Nephron progenitor cell (in vitro differentiated cells): ENCODE results near the gene DBN1.

Experiments
- DNase-seq: peaks from one replicate; pipeline ENCODE4 v3.0.0; 2021
- H3K27ac Mint-ChIP-seq: 2 replicates; pipeline ENCODE4 v1.8.0; 2021; ENCODE audit warnings: mild to moderate bottlenecking, moderate library complexity, mixed read lengths
- H3K27me3 Mint-ChIP-seq: 2 replicates; pipeline ENCODE4 v1.8.0; 2021; ENCODE audit warnings: mild to moderate bottlenecking, low read depth, mixed read lengths; ENCODE audit not compliant: poor library complexity
- H3K36me3 Mint-ChIP-seq: 2 replicates; pipeline ENCODE4 v1.8.0; 2021; ENCODE audit warnings: low read depth, mixed read lengths
- H3K4me1 Mint-ChIP-seq: 2 replicates; pipeline ENCODE4 v1.8.0; 2021; ENCODE audit warnings: mixed read lengths
- H3K4me3 Mint-ChIP-seq: 2 replicates; pipeline ENCODE4 v1.8.0; 2021; ENCODE audit warnings: mild to moderate bottlenecking, moderate library complexity, mixed read lengths
- H3K9me3 Mint-ChIP-seq: 2 replicates; pipeline ENCODE4 v1.8.0; 2021; ENCODE audit warnings: mild to moderate bottlenecking, moderate library complexity, mixed read lengths
- TF ChIP-seq, protein P1 (sequence below): fragments of 200-600 bp; sonication (generic); IDR thresholded peaks from 2 replicates; pipeline ENCODE4 v1.5.0; 2021; ENCODE audit warnings: antibody characterized with exemption

Gene DBN1

DNA sequence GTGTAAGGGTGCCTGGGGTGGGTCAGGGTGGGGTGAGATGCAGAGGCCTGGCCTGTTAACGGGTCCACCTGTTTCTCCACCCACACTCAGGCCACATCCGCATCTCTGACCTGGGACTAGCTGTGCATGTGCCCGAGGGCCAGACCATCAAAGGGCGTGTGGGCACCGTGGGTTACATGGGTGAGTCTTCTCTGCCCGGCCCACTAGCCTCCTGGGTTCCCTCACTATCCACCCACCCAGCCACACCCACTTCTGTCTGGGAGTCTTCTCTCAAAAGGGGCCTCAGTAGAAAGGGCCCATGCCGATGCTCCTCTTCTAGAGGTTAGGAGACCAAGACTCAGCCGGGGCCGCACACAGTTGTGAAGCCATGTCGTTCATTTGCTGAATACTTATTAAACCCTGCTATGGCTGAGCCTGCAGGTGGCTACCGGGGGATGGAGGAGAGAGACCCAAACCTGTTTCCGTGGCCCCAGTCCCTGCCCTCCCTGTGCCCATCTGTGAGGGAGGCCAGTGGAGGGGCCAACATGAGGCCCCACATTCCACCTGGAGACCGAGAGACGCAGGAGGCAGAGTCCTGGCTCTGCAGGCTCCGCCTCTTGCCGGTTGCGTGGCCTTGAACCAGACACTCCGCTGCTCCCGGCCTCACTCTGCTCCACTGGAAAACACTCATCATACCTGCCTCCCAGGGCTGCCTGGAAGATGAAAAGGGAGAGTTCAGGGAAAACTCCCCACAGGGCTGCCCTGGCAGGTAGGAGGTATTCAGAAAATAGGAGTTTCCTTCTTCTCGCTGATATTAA is 38.3 kb downstream of the DBN1 start:
- H3K36me3 Mint-ChIP-seq: peaks cover 40% of the 10 kb centered on the region
- H3K4me1 Mint-ChIP-seq: peaks cover 5% of the 10 kb centered on the region
- TF ChIP-seq, protein P1, sequence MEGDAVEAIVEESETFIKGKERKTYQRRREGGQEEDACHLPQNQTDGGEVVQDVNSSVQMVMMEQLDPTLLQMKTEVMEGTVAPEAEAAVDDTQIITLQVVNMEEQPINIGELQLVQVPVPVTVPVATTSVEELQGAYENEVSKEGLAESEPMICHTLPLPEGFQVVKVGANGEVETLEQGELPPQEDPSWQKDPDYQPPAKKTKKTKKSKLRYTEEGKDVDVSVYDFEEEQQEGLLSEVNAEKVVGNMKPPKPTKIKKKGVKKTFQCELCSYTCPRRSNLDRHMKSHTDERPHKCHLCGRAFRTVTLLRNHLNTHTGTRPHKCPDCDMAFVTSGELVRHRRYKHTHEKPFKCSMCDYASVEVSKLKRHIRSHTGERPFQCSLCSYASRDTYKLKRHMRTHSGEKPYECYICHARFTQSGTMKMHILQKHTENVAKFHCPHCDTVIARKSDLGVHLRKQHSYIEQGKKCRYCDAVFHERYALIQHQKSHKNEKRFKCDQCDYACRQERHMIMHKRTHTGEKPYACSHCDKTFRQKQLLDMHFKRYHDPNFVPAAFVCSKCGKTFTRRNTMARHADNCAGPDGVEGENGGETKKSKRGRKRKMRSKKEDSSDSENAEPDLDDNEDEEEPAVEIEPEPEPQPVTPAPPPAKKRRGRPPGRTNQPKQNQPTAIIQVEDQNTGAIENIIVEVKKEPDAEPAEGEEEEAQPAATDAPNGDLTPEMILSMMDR: no peak
- H3K4me3 Mint-ChIP-seq: no peak overlapping the region
- DNase-seq: no peak
- H3K27me3 Mint-ChIP-seq: no peaks in the 10 kb centered on the region
- H3K27ac Mint-ChIP-seq: no peak overlapping the region
- peaks cover 6% of the 10 kb centered on the region for H3K9me3 Mint-ChIP-seq

DNA sequence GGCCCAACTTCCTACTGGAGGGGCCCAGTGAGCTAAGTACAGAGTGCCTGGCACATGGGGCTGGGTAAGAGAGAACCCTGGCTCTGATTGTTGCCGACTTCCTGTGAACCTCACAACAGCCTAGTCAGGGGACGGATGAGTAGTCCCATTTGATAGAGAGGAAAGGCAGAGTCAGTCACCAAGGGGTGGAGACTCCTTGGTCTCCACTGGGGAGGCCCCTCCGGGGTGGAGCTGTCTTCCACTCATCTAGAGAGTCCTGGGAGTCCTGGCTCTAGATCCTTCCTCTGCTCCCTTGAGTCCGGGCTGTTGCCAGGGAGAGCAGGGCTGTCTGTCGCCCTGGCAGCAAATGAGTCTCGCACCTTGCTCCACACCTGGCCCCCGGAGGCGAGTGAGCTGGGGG is 39.0 kb downstream of the DBN1 start:
- peaks cover 33% of the 10 kb centered on the region for H3K36me3 Mint-ChIP-seq
- no peaks in the 10 kb centered on the region for H3K27me3 Mint-ChIP-seq
- DNase-seq: no peak
- TF ChIP-seq, protein P1: no peak
- H3K4me3 Mint-ChIP-seq: no peak overlapping the region
- H3K9me3 Mint-ChIP-seq: peaks cover under 1% of the 10 kb centered on the region
- no peak overlapping the region for H3K27ac Mint-ChIP-seq
- peaks cover 11% of the 10 kb centered on the region for H3K4me1 Mint-ChIP-seq

DNA sequence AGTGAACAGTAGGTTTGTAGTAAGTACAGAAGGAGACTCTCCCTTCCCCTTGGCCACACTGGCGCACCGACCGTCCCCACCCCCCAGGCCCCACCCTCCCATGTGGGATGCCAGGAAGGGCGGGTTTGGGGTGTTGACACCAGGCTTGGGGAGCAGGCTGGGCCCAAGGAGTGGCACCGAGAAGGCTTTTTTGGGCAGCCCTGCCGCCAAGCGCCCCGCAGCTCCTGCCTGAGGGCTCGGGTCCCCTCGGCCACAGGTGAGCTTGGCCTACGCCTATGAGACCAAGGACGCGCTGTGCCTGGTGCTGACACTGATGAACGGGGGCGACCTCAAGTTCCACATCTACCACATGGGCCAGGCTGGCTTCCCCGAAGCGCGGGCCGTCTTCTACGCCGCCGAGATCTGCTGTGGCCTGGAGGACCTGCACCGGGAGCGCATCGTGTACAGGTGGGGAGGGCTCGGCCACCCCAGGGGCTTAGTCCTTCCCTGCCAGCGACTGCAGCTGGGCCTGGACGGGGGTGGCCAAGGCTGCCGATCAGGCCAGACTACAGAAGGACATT is 39.7 kb downstream of the DBN1 start:
- peaks cover 18% of the 10 kb centered on the region for H3K4me1 Mint-ChIP-seq
- H3K36me3 Mint-ChIP-seq: peaks cover 26% of the 10 kb centered on the region
- DNase-seq: no peak
- no peak overlapping the region for H3K27ac Mint-ChIP-seq
- no peak overlapping the region for H3K4me3 Mint-ChIP-seq
- no peaks in the 10 kb centered on the region for H3K27me3 Mint-ChIP-seq
- H3K9me3 Mint-ChIP-seq: no peaks in the 10 kb centered on the region
- TF ChIP-seq, protein P1: no peak

GRCh38 chr5:177432839-177433657 is 40.4 kb downstream of the DBN1 start:
- Mint-ChIP-seq H3K4me1 (peaks cover 25% of the 10 kb centered on the region), H3K9me3 (no peaks in the 10 kb centered on the region), H3K36me3 (peaks cover 20% of the 10 kb centered on the region), H3K4me3 (no peak overlapping the region), H3K27ac (no peak overlapping the region), H3K27me3 (no peaks in the 10 kb centered on the region)
- no peak for DNase-seq
- TF ChIP-seq, protein P1: no peak

DNA sequence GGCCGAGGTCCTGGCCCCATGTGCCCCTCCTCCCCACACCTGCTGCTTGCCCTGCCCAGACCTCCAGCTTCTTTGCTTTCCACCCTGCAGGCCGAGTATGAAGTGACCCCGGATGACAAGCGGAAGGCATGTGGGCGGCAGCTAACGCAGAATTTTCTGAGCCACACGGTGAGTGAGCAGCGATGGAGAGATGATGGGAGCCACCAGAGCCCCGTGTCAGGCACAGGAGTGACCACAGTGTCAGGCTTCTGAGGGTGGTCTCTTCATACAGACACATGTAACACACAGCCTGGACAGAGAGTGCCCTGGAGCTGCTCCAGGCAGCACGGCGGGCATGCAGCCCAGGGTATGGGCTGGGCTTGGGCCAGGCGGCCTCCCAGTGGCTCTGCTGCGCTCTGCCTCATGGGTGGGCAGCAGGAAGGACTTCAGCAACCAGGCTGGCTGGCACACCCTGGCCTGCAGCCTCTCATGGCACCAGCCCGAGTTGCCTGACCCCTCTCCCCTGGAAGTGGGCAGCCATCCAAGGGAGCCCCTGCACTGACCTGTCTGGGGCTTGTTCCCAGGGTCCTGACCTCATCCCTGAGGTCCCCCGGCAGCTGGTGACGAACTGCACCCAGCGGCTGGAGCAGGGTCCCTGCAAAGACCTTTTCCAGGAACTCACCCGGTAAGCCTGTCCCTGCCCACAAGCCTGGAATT is 41.1 kb downstream of the DBN1 start:
- no peaks in the 10 kb centered on the region for H3K27me3 Mint-ChIP-seq
- DNase-seq: no peak
- H3K9me3 Mint-ChIP-seq: no peaks in the 10 kb centered on the region
- H3K36me3 Mint-ChIP-seq: peaks cover 12% of the 10 kb centered on the region
- peaks cover 33% of the 10 kb centered on the region for H3K4me1 Mint-ChIP-seq
- H3K27ac Mint-ChIP-seq: no peak overlapping the region
- no peak overlapping the region for H3K4me3 Mint-ChIP-seq
- TF ChIP-seq, protein P1: no peak
